Keratinocyte (primary cell): ENCODE data around the gene NQO2. TPM values are rescaled to one million over a fixed set of nuclear protein-coding genes. Genes with fewer than 3 reads are reported as not detected.

Experiments
- DNase-seq: peaks from one replicate; pipeline ENCODE4 v3.0.0-alpha.2; 2011; ENCODE audit warnings: low read depth, missing footprints, low spot score
- FAIRE-seq: peaks from 2 replicates; lab custom pipeline; 2011; peaks lifted over from hg19 to GRCh38; lab: Jason Lieb, UNC
- H2AFZ ChIP-seq: 2 replicates; pipeline ENCODE4 v1.6.0; 2012; ENCODE audit warnings: low read length, control low read depth, inconsistent platforms; ENCODE audit not compliant: control insufficient read depth
- H3K27ac ChIP-seq: 2 replicates; pipeline ENCODE4 v1.5.1; 2011; ENCODE audit warnings: low read length; ENCODE audit not compliant: control insufficient read depth, insufficient read depth
- H3K27me3 ChIP-seq: 3 replicates; pipeline ENCODE4 v1.6.0; 2011; ENCODE audit warnings: low read length; ENCODE audit not compliant: control insufficient read depth, insufficient read depth; ENCODE audit errors: extremely low read depth
- H3K36me3 ChIP-seq, 2 experiments: 2 replicates in 1 of 2; 3 replicates in 1 of 2; pipeline ENCODE4 v1.5.1; 2011; ENCODE audit warnings: low read length in 2 of 2, mild to moderate bottlenecking in 1 of 2; ENCODE audit not compliant: control insufficient read depth in 2 of 2, insufficient read depth in 2 of 2; ENCODE audit errors: extremely low read depth in 1 of 2
- H3K4me1 ChIP-seq: 3 replicates; pipeline ENCODE4 v1.5.1; 2011; ENCODE audit warnings: low read length; ENCODE audit not compliant: control insufficient read depth, insufficient read depth; ENCODE audit errors: extremely low read depth
- H3K4me2 ChIP-seq: 3 replicates; pipeline ENCODE4 v1.6.0; 2011; ENCODE audit warnings: low read depth, low read length; ENCODE audit not compliant: control insufficient read depth, insufficient read depth; ENCODE audit errors: extremely low read depth
- H3K4me3 ChIP-seq, 3 experiments: fragments of 200-600 bp in 1 of 3; sonication (generic) in 1 of 3; 2 replicates in 2 of 3; 3 replicates in 1 of 3; pipeline ENCODE4 v1.5.1; 2011 to 2016; ENCODE audit warnings: low read length in 3 of 3, mild to moderate bottlenecking in 3 of 3, control low read depth in 2 of 3, inconsistent platforms in 1 of 3, low read depth in 1 of 3, mixed read lengths in 1 of 3, mixed run types in 1 of 3, moderate library complexity in 1 of 3; ENCODE audit not compliant: control insufficient read depth in 2 of 3, insufficient read depth in 2 of 3; ENCODE audit errors: extremely low read depth in 1 of 3
- H3K79me2 ChIP-seq: 2 replicates; pipeline ENCODE4 v1.6.0; 2012; ENCODE audit warnings: low read length; ENCODE audit not compliant: control insufficient read depth, insufficient read depth
- H3K9ac ChIP-seq: 3 replicates; pipeline ENCODE4 v1.6.0; 2011; ENCODE audit warnings: low read length; ENCODE audit not compliant: control insufficient read depth, insufficient read depth; ENCODE audit errors: extremely low read depth
- H3K9me1 ChIP-seq: 3 replicates; pipeline ENCODE4 v1.6.0; 2011; ENCODE audit warnings: low read length; ENCODE audit not compliant: control insufficient read depth, insufficient read depth; ENCODE audit errors: extremely low read depth
- H3K9me3 ChIP-seq: 2 replicates; pipeline ENCODE4 v1.5.1; 2012; ENCODE audit warnings: low read depth, low read length; ENCODE audit not compliant: control insufficient read depth
- H4K20me1 ChIP-seq: 3 replicates; pipeline ENCODE4 v1.6.0; 2011; ENCODE audit warnings: low read length; ENCODE audit not compliant: control insufficient read depth, insufficient read depth; ENCODE audit errors: extremely low read depth
- CTCF ChIP-seq, 3 experiments: IDR thresholded peaks in 1 of 3; conservative IDR thresholded peaks in 1 of 3; optimal IDR thresholded peaks in 1 of 3; 2 replicates in 2 of 3; 3 replicates in 1 of 3; pipeline versions ENCODE3 to v1.5.1; 2011; ENCODE audit warnings: low read length in 3 of 3, mild to moderate bottlenecking in 3 of 3, moderate library complexity in 2 of 3, control low read depth in 1 of 3, inconsistent platforms in 1 of 3; ENCODE audit not compliant: insufficient read depth in 2 of 3; ENCODE audit errors: extremely low read depth in 1 of 3
- EZH2 ChIP-seq: IDR thresholded peaks from one replicate; pipeline ENCODE4 v1.6.1; 2012; ENCODE audit warnings: inconsistent platforms, mild to moderate bottlenecking, low read length, moderate library complexity
- dilution Hi-C: fragments of 300-500 bp; cut with MboI; formaldehyde crosslinking; loops from one replicate; pipeline ENCODE4 v1.7.0; 2020; ENCODE audit warnings: low sequenced_read_pairs; ENCODE audit not compliant: extremely low pct_ligation_motif_present
- polyA plus RNA-seq, 5 experiments: library from polyadenylated mRNA; depleted of rRNA in 3 of 5; stranded (reverse) in 3 of 5; stranded (forward) in 1 of 5; unstranded in 1 of 5; fragments of >200 nt; gene quantifications; 1 replicate in 1 of 5; 2 replicates in 3 of 5; 3 replicates in 1 of 5; pipeline versions ENCODE4 v1.2.1 to v1.2.3, GENCODE V29; 2011 to 2012; ENCODE audit warnings: missing spikeins in 2 of 5, low read depth in 1 of 5, low replicate concordance in 1 of 5
- small RNA-seq, 3 experiments: library from RNA; depleted of rRNA; stranded (forward); fragments of <200 nt; gene quantifications; one replicate each; pipeline ENCODE3, GENCODE V24; 2012; ENCODE audit warnings: low read depth in 3 of 3, low replicate concordance in 1 of 3; ENCODE audit not compliant: insufficient read length in 3 of 3

The NQO2 gene
- polyA plus RNA-seq, 1 donor (not counting 4 experiments of a cell fraction or from before 2014, with no cell fraction given), result 22.9 TPM

- Histone ChIP-seq H3K27ac (no peak overlapping the region), H2AFZ (peak overlapping the region; percentile 87), H3K4me1 (peaks cover 9% of the 10 kb centered on the region), H3K36me3 (no peaks in the 10 kb centered on the region), H4K20me1 (no peaks in the 10 kb centered on the region), H3K79me2 (peaks cover 1% of the 10 kb centered on the region), H3K9ac (peak overlapping the region; percentile 65), H3K9me3 (no peaks in the 10 kb centered on the region), H3K9me1 (no peaks in the 10 kb centered on the region), H3K4me3 (peak overlapping the region; percentile 66 to 71 (median 67)), H3K4me2 (peak overlapping the region; percentile 86), H3K27me3 (peaks cover 7% of the 10 kb centered on the region)
- dilution Hi-C loops, result no loop called here
- FAIRE-seq, result no peak
- DNase-seq, result peak; percentile 36
- TF ChIP-seq EZH2 (no peak), CTCF (optimal IDR thresholded peaks at IDR 0.05 in 1 of 3, IDR thresholded peaks at IDR 0.05 in 1 of 3, conservative IDR thresholded peaks at IDR 0.05 in 1 of 3; ENCODE audit: extremely low read depth in 1 of 3, insufficient read depth in 2 of 3, low read length in 3 of 3) (no peak)
These were observed 64.3 kb downstream of the NQO2 start for GRCh38 chr6:3063733-3064700.

GRCh38 chr6:3068329-3069214, 68.9 kb downstream of the NQO2 start, which contains the start of gene RIPK1:
Gene RIPK1, plus strand, starts transcription at chr6:3068494. Its CDS starts 8,330 bp downstream, at chr6:3076824.
- no peaks in the 10 kb centered on the region for H4K20me1 ChIP-seq
- dilution Hi-C loops, result no loop called here
- H3K79me2 ChIP-seq, result peaks cover 42% of the 10 kb centered on the region
- H3K4me3 ChIP-seq, result peak within 1 kb of the TSS; percentile 78 to 83 (median 79)
- peak in 2 of 3 experiments; percentile 43 to 58 for TF ChIP-seq CTCF (optimal IDR thresholded peaks at IDR 0.05 in 1 of 3, IDR thresholded peaks at IDR 0.05 in 1 of 3, conservative IDR thresholded peaks at IDR 0.05 in 1 of 3; ENCODE audit: extremely low read depth in 1 of 3, insufficient read depth in 2 of 3, low read length in 3 of 3)
- TF ChIP-seq EZH2, result no peak
- H2AFZ ChIP-seq, result peak within 1 kb of the TSS; percentile 78
- FAIRE-seq (no peak), DNase-seq (no peak)
- no peaks in the 10 kb centered on the region for H3K9me3 ChIP-seq
- peaks cover 0 to 2% of the 10 kb centered on the region in 2 experiments for H3K36me3 ChIP-seq
- peak within 1 kb of the TSS; percentile 92 for H3K9ac ChIP-seq
- H3K27me3 ChIP-seq, result no peaks in the 10 kb centered on the region
- H3K4me1 ChIP-seq, result peaks cover 4% of the 10 kb centered on the region
- H3K9me1 ChIP-seq, result no peaks in the 10 kb centered on the region
- peak within 1 kb of the TSS; percentile 91 for H3K4me2 ChIP-seq
- H3K27ac ChIP-seq, result peak within 1 kb of the TSS; percentile 85

Small RNA genes within 50 kb of the gene (small RNA-seq; reads per million reads assigned to genes)
- 0 reads per million in 3 experiments for gene AL133351.4

Other genes with a start within 250 kb of the NQO2 start
- 0.22 to 0.31 TPM (median 0.31 TPM) in 3 replicates for gene MYLK4, start 249.0 kb upstream of the NQO2 start, polyA plus RNA-seq
- gene WRNIP1, start 234.5 kb upstream of the NQO2 start, polyA plus RNA-seq, result 52.3 to 55.1 TPM (median 54.6 TPM) in 3 replicates
- 38.4 to 76.0 TPM (median 71.9 TPM) in 3 replicates for gene SERPINB1, start 158.0 kb upstream of the NQO2 start, polyA plus RNA-seq
- gene SERPINB9, start 96.6 kb upstream of the NQO2 start, polyA plus RNA-seq, result 0.20 to 0.39 TPM (median 0.32 TPM) in 3 replicates
- gene SERPINB6, start 28.3 kb upstream of the NQO2 start, polyA plus RNA-seq, result 66.1 to 78.2 TPM (median 66.4 TPM) in 3 replicates
- gene RIPK1, start 68.6 kb downstream of the NQO2 start, polyA plus RNA-seq, result 13.2 to 19.6 TPM (median 13.8 TPM) in 3 replicates
- 17.5 to 21.9 TPM (median 21.8 TPM) in 3 replicates for gene BPHL, start 118.8 kb downstream of the NQO2 start, polyA plus RNA-seq
- gene TUBB2A, start 157.7 kb downstream of the NQO2 start, polyA plus RNA-seq, result 58.8 to 84.4 TPM (median 73.0 TPM) in 3 replicates
- 0.04 TPM in 1 of 3 replicates, not detected in the others for gene TUBB2B, start 227.8 kb downstream of the NQO2 start, polyA plus RNA-seq